Gastrocnemius medialis (tissue), 4 donors: Measurements from ENCODE around the gene IL1R1.

Experiments
- POLR2A ChIP-seq, 2 donors: fragments of 450-650 bp; IDR thresholded peaks; one replicate each; pipeline ENCODE4 v1.6.1; 2017; ENCODE audit warnings: antibody characterized with exemption in 2 of 2, mild to moderate bottlenecking in 2 of 2, moderate library complexity in 2 of 2
- TF ChIP-seq, protein P1 (sequence below), 5 experiments: fragments of 450-650 bp in 3 of 5; fragments of 200-600 bp in 2 of 5; sonication (generic) in 2 of 5; IDR thresholded peaks in 4 of 5; conservative IDR thresholded peaks in 1 of 5; 1 replicate in 4 of 5; 2 replicates in 1 of 5; pipeline ENCODE4 v1.5.1; 2016 to 2019; ENCODE audit warnings: antibody characterized with exemption in 5 of 5, mild to moderate bottlenecking in 3 of 5, moderate library complexity in 3 of 5

DNA sequence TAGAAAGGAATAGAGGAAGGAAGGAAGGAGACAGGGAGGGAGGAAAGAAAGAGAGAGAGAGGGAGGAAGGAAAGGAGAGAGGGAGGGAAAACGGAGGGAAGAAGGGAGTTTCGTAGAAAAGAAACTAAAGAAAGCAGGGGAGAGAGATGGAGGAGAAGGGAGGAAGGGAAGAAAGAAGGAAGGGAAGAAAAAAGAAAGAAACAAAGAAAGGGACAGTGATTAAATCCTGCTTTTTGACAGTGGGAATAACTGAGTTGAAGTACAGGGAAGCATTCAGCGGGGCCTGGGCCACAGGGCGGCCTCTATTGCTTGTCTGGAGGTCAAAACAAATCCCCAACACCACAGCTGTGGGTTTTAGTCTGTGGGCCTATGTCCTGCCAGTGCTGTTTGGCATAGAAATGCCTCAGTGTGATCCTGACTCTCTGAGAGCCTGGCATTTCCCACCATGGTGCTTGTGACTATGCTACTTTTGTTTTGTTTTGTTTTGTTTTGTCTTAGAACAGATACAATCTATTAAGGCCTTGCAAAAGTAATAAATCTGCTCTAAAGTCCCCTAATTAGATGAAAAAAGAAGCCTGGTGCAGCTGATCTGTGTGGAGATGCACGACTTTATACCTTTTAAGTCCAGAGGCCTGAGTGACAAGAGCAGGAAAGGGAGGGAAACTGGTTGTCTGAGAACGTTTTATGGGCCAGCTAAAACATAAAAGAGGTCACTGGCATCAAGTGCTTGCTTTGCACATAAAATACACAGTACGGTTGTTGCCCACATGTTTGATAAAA is 84.3 kb downstream of the IL1R1 start:
- TF ChIP-seq POLR2A (IDR thresholded peaks at IDR 0.05), result no peak
- TF ChIP-seq, protein P1, sequence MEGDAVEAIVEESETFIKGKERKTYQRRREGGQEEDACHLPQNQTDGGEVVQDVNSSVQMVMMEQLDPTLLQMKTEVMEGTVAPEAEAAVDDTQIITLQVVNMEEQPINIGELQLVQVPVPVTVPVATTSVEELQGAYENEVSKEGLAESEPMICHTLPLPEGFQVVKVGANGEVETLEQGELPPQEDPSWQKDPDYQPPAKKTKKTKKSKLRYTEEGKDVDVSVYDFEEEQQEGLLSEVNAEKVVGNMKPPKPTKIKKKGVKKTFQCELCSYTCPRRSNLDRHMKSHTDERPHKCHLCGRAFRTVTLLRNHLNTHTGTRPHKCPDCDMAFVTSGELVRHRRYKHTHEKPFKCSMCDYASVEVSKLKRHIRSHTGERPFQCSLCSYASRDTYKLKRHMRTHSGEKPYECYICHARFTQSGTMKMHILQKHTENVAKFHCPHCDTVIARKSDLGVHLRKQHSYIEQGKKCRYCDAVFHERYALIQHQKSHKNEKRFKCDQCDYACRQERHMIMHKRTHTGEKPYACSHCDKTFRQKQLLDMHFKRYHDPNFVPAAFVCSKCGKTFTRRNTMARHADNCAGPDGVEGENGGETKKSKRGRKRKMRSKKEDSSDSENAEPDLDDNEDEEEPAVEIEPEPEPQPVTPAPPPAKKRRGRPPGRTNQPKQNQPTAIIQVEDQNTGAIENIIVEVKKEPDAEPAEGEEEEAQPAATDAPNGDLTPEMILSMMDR (IDR thresholded peaks at IDR 0.05 in 4 of 5, conservative IDR thresholded peaks at IDR 0.05 in 1 of 5), result no peak
